Chondrocyte (in vitro differentiated cells): Measurements from ENCODE around the gene MT1X. TPM values are rescaled to one million over a fixed set of nuclear protein-coding genes. Genes with fewer than 3 reads are reported as not detected.

Experiments
- DNase-seq: peaks from one replicate; pipeline ENCODE4 v3.0.0; 2021; ENCODE audit warnings: mixed read lengths, low spot score
- H3K27ac Mint-ChIP-seq: one replicate; pipeline ENCODE4 v1.8.0; 2021; ENCODE audit warnings: mild to moderate bottlenecking, moderate library complexity, mixed read lengths; ENCODE audit not compliant: unreplicated experiment
- H3K27me3 Mint-ChIP-seq: 2 replicates; pipeline ENCODE4 v1.8.0; 2021; ENCODE audit warnings: low read depth, mixed read lengths
- H3K36me3 Mint-ChIP-seq: 2 replicates; pipeline ENCODE4 v1.8.0; 2021; ENCODE audit warnings: low read depth, mixed read lengths
- H3K4me1 Mint-ChIP-seq: 2 replicates; pipeline ENCODE4 v1.8.0; 2021; ENCODE audit warnings: low read depth, mild to moderate bottlenecking, mixed read lengths
- H3K4me3 Mint-ChIP-seq: one replicate; pipeline ENCODE4 v1.8.0; 2021; ENCODE audit warnings: mild to moderate bottlenecking, moderate library complexity, mixed read lengths; ENCODE audit not compliant: unreplicated experiment
- H3K9me3 Mint-ChIP-seq: 2 replicates; pipeline ENCODE4 v1.8.0; 2021; ENCODE audit warnings: low read depth, mixed read lengths
- long read RNA-seq: library from polyadenylated mRNA; stranded (forward); transcript quantifications from one replicate; pipeline ENCODE4 v2.0.0, GENCODE V29; 2021
- total RNA-seq: library from RNA; stranded (reverse); gene quantifications from 3 replicates; pipeline ENCODE4 v1.2.1, GENCODE V29; 2021
- TF ChIP-seq, protein P1 (sequence below): fragments of 200-600 bp; sonication (generic); IDR thresholded peaks from 2 replicates; pipeline ENCODE4 v1.5.0; 2021; ENCODE audit warnings: antibody characterized with exemption, mild to moderate bottlenecking, moderate library complexity

Gene MT1X
- 36.6 to 136 TPM (median 44.7 TPM) in 3 replicates for total RNA-seq
- long read RNA-seq, transcript MT1X-201 (3 exons, 450 nt) = major isoform, 25 of 25 reads
- long read RNA-seq, partial matches to known transcripts = 0 of 25 reads
- long read RNA-seq, other reads (novel, unspliced or antisense) = 0 of 25 reads

DNA sequence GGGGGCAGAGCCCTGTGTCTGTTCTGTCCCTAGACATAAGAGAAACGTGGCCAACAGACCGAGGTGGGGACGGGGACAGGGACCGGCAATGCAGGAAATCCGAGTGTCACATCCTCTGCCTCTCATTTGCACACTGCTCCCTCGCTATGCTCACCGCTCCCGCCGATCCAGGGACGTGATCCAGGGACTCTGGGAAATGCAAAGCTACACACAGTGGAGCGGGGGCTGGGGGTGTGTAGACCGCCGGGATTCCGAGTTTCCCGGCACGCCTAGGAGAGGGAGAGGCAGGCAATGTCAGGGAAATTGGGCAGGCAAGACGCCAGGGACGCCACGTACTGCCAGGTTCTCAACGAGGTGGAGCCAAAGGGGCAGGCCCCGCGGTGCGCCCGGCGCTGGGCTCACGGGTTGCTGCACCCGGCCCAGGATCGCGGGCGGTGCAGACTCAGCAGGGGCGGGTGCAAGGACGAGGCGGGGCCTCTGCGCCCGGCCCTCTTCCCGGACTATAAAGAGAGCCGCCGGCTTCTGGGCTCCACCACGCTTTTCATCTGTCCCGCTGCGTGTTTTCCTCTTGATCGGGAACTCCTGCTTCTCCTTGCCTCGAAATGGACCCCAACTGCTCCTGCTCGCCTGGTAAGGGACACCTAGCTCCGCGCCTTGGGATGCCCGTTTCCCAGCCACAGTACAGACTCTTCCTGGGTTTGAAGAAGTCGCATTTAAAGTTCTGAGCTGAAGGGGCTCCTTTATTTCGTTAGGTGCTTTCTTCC lies at the start of gene MT1X:
Gene MT1X, plus strand, starts transcription at position 532 of the 764 bp plus-strand sequence. Its CDS starts 71 bp downstream, at position 603.
- Mint-ChIP-seq H3K27ac (peak within 1 kb of the TSS; percentile 76), H3K36me3 (peaks cover 5% of the 10 kb centered on the region), H3K27me3 (no peaks in the 10 kb centered on the region)

DNA sequence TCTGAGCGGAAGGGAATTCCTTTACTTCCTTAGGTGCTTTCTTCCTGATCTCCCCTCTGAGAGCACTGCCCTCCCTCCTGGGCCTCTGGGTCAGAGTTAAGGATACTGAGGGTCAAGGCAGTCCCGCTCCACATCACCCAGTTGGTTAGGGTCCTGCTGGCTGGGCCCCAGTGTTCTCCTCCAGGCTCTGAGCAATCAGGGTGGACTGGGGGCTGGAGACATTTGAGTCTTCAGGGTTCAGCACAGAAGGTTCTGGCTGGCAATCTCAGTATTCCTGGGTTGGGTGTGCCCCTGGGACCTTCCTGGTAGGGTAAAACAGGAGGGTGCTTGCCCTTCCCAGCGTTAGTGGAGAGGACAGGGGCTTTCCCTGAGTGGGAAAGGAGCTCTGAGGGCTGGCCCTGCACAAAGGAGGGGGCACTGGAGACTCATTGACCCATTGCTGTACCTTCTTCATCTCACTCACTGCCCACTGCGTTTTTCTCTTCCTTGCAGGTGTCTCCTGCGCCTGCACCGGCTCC lies 49.4 kb upstream of the MT1X start:
- H3K9me3 Mint-ChIP-seq = no peaks in the 10 kb centered on the region
- peak overlapping the region; percentile 71 for H3K4me3 Mint-ChIP-seq
- no peak overlapping the region for H3K27ac Mint-ChIP-seq
- peaks cover 20% of the 10 kb centered on the region for H3K4me1 Mint-ChIP-seq
- no peaks in the 10 kb centered on the region for H3K36me3 Mint-ChIP-seq
- TF ChIP-seq, protein P1, sequence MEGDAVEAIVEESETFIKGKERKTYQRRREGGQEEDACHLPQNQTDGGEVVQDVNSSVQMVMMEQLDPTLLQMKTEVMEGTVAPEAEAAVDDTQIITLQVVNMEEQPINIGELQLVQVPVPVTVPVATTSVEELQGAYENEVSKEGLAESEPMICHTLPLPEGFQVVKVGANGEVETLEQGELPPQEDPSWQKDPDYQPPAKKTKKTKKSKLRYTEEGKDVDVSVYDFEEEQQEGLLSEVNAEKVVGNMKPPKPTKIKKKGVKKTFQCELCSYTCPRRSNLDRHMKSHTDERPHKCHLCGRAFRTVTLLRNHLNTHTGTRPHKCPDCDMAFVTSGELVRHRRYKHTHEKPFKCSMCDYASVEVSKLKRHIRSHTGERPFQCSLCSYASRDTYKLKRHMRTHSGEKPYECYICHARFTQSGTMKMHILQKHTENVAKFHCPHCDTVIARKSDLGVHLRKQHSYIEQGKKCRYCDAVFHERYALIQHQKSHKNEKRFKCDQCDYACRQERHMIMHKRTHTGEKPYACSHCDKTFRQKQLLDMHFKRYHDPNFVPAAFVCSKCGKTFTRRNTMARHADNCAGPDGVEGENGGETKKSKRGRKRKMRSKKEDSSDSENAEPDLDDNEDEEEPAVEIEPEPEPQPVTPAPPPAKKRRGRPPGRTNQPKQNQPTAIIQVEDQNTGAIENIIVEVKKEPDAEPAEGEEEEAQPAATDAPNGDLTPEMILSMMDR = no peak
- DNase-seq = no peak
- peaks cover 43% of the 10 kb centered on the region for H3K27me3 Mint-ChIP-seq

More for the DNA sequence above, at the start of gene MT1X:
- TF ChIP-seq, protein P1 = no peak
- H3K4me3 Mint-ChIP-seq = peak within 1 kb of the TSS; percentile 85
- DNase-seq = no peak
- H3K4me1 Mint-ChIP-seq = peaks cover 30% of the 10 kb centered on the region
- peaks cover 9% of the 10 kb centered on the region for H3K9me3 Mint-ChIP-seq

DNA sequence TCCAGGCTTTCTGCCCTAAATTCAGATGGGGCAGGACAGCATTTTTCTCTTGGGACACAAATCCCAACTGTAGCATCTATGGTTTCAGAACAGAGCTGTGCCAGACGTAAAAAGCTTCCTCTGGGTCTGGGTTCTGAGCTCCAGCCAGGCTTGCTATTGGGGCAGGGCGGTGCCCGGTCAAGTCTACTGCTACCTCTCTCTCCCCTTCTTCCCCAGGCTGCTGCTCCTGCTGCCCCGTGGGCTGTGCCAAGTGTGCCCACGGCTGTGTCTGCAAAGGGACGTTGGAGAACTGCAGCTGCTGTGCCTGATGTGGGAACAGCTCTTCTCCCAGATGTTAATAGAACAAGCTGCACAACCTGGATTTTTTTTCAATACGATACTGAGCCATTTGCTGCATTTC lies 48.7 kb upstream of the MT1X start:
- peaks cover 23% of the 10 kb centered on the region for H3K4me1 Mint-ChIP-seq
- TF ChIP-seq, protein P1 = no peak
- H3K27me3 Mint-ChIP-seq = peaks cover 47% of the 10 kb centered on the region
- no peak for DNase-seq
- H3K36me3 Mint-ChIP-seq = no peaks in the 10 kb centered on the region
- H3K9me3 Mint-ChIP-seq = no peaks in the 10 kb centered on the region
- H3K27ac Mint-ChIP-seq = no peak overlapping the region
- H3K4me3 Mint-ChIP-seq = no peak overlapping the region

DNA sequence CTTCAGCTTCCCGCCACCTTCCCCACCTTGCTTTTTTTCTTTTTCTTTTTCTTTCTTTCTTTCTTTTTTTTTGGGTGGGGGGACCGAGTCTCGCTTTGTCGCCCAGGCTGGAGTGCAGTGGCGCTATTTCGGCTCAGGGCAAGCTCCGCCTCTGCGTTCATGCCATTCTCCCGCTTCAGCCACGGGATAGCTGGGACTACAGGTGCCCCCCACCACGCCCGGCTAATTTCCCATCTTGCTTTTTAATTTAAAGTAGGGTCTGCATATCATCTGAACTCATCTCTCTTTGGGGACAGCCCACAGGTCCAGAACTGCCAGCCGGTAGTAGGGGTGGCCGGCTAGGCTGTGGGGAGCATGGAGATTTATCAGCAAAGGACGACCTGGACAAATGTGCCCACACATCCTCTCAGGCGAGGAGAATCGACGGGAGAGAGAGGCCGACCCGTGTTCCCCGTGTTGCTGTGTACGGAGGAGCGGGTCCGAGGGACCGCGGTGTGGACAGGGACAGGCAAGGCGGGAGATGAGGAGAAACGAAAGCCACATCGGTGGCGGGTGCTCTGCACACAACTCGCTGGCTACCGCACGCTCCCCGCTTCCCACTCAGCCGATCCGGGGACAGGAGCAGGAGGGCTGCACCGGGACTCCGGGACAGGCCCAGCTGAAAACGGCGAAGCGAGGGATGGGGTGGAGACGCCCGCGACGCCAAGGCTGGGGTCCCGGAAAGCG lies 47.4 kb upstream of the MT1X start:
- DNase-seq = no peak
- Mint-ChIP-seq H3K27me3 (peaks cover 52% of the 10 kb centered on the region), H3K4me1 (peaks cover 22% of the 10 kb centered on the region), H3K27ac (no peak overlapping the region), H3K9me3 (no peaks in the 10 kb centered on the region), H3K4me3 (peak overlapping the region; percentile 67), H3K36me3 (no peaks in the 10 kb centered on the region)
- TF ChIP-seq, protein P1 = no peak

DNA sequence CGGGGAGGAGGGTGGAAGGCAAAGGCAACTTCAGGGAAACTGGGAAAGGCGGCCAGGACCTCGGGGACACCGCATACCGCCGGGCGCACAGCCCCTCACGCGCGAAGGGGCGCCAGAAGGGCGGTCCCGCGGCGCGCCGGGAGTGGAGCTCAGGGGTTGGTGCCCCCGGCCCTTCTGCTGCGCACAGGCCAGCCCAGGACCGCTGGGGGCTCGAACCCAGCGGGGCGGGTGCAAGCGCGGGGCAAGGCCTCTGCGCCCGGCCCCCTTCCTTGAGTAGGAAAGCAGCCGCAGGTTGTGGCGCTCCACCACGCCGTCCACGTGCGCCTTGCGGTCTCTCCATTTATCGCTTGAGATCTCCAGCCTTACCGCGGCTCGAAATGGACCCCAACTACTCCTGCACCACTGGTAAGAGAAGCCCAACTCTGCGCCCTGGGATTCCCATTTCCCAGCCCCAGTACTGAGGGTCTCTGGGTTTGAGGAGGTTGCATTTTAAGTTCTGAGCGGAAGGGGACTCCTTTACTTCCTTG lies 46.8 kb upstream of the MT1X start:
- peak overlapping the region; percentile 67 for H3K4me3 Mint-ChIP-seq
- no peak for DNase-seq
- no peaks in the 10 kb centered on the region for H3K9me3 Mint-ChIP-seq
- H3K27me3 Mint-ChIP-seq = peaks cover 57% of the 10 kb centered on the region
- TF ChIP-seq, protein P1 = no peak
- H3K4me1 Mint-ChIP-seq = peaks cover 22% of the 10 kb centered on the region
- H3K36me3 Mint-ChIP-seq = no peaks in the 10 kb centered on the region
- no peak overlapping the region for H3K27ac Mint-ChIP-seq
